ENCODE results near the gene CFAP74. TPM values are rescaled to one million over a fixed set of nuclear protein-coding genes. Genes with fewer than 3 reads are reported as not detected.

Gene CFAP74
- total RNA-seq, 1 experiment from 2014 or later = not detected

GRCh38 chr1:1922956-1923833 is 80.4 kb downstream of the CFAP74 start:
- peaks cover 14% of the 10 kb centered on the region; the same call in 1 of the 2 replicates for H3K4me1 ChIP-seq
- Mint-ChIP-seq H3K9me3 (ENCODE audit: unreplicated experiment) (no peaks in the 10 kb centered on the region), H3K4me3 (ENCODE audit: unreplicated experiment) (no peak overlapping the region), H3K27ac (ENCODE audit: unreplicated experiment) (no peak overlapping the region), H3K36me3 (ENCODE audit: insufficient read depth, unreplicated experiment) (peaks cover 5% of the 10 kb centered on the region), H3K27me3 (ENCODE audit: insufficient read depth, unreplicated experiment) (no peaks in the 10 kb centered on the region), H3K4me1 (ENCODE audit: low read depth, unreplicated experiment) (no peaks in the 10 kb centered on the region)
- intact Hi-C loops (cut with micrococcal nuclease; ENCODE audit: unreplicated experiment) = no loop called here
- no peaks in the 10 kb centered on the region for H3K9me3 ChIP-seq
- H3K36me3 ChIP-seq (ENCODE audit: control insufficient read depth, insufficient read depth, low read length) = no peaks in the 10 kb centered on the region
- ChIA-PET CTCF (interaction anchor here (1.0 kb wide), 2 partner anchors 14 to 123 kb away, joined by 4 read pairs; no protein-coding TSS in a partner anchor), POLR2A (no interaction called here)
- no TSS peak for BruUV-seq (replicated peaks)
- H3K4me3 ChIP-seq (ENCODE audit: low read depth, low read length) = no peak overlapping the region
- TF ChIP-seq, protein P1, sequence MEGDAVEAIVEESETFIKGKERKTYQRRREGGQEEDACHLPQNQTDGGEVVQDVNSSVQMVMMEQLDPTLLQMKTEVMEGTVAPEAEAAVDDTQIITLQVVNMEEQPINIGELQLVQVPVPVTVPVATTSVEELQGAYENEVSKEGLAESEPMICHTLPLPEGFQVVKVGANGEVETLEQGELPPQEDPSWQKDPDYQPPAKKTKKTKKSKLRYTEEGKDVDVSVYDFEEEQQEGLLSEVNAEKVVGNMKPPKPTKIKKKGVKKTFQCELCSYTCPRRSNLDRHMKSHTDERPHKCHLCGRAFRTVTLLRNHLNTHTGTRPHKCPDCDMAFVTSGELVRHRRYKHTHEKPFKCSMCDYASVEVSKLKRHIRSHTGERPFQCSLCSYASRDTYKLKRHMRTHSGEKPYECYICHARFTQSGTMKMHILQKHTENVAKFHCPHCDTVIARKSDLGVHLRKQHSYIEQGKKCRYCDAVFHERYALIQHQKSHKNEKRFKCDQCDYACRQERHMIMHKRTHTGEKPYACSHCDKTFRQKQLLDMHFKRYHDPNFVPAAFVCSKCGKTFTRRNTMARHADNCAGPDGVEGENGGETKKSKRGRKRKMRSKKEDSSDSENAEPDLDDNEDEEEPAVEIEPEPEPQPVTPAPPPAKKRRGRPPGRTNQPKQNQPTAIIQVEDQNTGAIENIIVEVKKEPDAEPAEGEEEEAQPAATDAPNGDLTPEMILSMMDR (IDR thresholded peaks at IDR 0.05; ENCODE audit: insufficient read depth in 1 of 2, low read depth in 1 of 2, low read length in 1 of 2, severe bottlenecking in 1 of 2, unreplicated experiment in 1 of 2) = no peak
- H3K27me3 ChIP-seq (replicated peaks; ENCODE audit: control insufficient read depth, insufficient read depth, low read length) = no peaks in the 10 kb centered on the region
- DNase-seq = peak; percentile 49 to 75

DNA sequence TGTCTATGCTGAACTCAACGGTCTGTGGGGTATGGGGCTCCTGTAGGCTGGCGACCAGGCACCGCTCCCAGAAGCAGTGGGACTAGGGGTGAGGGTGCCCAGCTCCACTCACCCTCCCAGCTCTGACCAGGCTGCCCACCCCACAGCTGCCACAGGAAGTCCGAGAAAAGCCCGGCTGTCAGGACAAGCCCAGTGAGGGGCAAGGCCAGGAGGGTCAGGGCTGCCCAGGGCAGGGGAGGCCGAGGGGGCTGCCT is 81.0 kb downstream of the CFAP74 start:
- Mint-ChIP-seq H3K4me1 (ENCODE audit: low read depth, unreplicated experiment) (no peaks in the 10 kb centered on the region), H3K36me3 (ENCODE audit: insufficient read depth, unreplicated experiment) (peaks cover 5% of the 10 kb centered on the region), H3K4me3 (ENCODE audit: unreplicated experiment) (no peak overlapping the region), H3K27me3 (ENCODE audit: insufficient read depth, unreplicated experiment) (no peaks in the 10 kb centered on the region), H3K9me3 (ENCODE audit: unreplicated experiment) (no peaks in the 10 kb centered on the region), H3K27ac (ENCODE audit: unreplicated experiment) (no peak overlapping the region)
- intact Hi-C loops (cut with micrococcal nuclease; ENCODE audit: unreplicated experiment) = no loop called here
- no peak for DNase-seq
- ChIA-PET POLR2A (no interaction called here), CTCF (interaction anchor here (1.0 kb wide), 2 partner anchors 14 to 123 kb away, joined by 4 read pairs; no protein-coding TSS in a partner anchor)
- H3K27me3 ChIP-seq (replicated peaks; ENCODE audit: control insufficient read depth, insufficient read depth, low read length) = no peaks in the 10 kb centered on the region
- H3K9me3 ChIP-seq = no peaks in the 10 kb centered on the region
- H3K4me3 ChIP-seq (ENCODE audit: low read depth, low read length) = no peak overlapping the region
- TF ChIP-seq, protein P1 (IDR thresholded peaks at IDR 0.05; ENCODE audit: insufficient read depth in 1 of 2, low read depth in 1 of 2, low read length in 1 of 2, severe bottlenecking in 1 of 2, unreplicated experiment in 1 of 2) = no peak
- H3K4me1 ChIP-seq = peaks cover 20% of the 10 kb centered on the region; the same call in 1 of the 2 replicates
- BruUV-seq (replicated peaks) = no TSS peak
- H3K36me3 ChIP-seq (ENCODE audit: control insufficient read depth, insufficient read depth, low read length) = no peaks in the 10 kb centered on the region

DNA sequence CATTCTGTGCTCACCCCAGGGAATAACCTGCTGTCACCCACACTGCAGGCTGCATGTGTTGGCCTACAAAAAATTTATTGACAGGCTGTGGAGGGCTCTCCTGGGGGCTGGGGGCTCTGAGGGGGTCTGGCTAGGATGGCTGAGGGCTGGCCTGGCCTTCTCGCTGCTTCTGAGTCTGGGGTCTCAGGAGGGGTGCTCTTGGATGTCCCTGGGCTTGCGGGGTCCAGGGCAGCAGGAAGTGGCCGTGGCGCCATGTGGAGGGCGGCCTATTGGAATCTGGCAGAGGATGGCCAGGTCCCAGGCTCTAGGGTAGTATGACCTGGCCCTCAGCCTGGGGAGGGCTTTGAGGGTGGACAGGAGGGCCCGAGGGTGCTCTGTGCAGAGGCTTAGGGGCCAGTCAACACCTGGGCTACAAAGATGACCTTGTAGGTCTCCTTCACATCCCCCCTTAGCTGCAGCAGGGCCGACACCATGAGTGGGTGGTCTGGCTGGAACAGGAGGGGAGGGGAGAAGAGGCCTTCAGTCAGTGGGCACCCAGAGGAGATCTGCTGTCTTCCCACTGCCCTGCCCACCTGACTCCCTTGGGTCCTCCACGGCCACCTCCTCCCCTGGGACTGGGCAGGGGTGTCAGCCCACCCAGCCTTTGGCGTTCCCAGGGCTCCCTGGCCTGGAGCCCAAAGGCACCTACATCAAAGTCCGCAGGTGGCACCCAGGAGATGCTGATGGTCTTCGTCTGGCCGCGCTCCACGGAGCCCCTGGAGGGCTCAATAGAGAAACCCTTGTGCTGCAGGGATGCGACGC is 81.5 kb downstream of the CFAP74 start:
- intact Hi-C loops (cut with micrococcal nuclease; ENCODE audit: unreplicated experiment) = no loop called here
- Mint-ChIP-seq H3K27me3 (ENCODE audit: insufficient read depth, unreplicated experiment) (no peaks in the 10 kb centered on the region), H3K27ac (ENCODE audit: unreplicated experiment) (no peak overlapping the region), H3K4me1 (ENCODE audit: low read depth, unreplicated experiment) (no peaks in the 10 kb centered on the region), H3K36me3 (ENCODE audit: insufficient read depth, unreplicated experiment) (peaks cover 5% of the 10 kb centered on the region), H3K4me3 (ENCODE audit: unreplicated experiment) (no peak overlapping the region), H3K9me3 (ENCODE audit: unreplicated experiment) (no peaks in the 10 kb centered on the region)
- BruUV-seq (replicated peaks) = no TSS peak
- TF ChIP-seq, protein P1 (IDR thresholded peaks at IDR 0.05; ENCODE audit: insufficient read depth in 1 of 2, low read depth in 1 of 2, low read length in 1 of 2, severe bottlenecking in 1 of 2, unreplicated experiment in 1 of 2) = no peak
- DNase-seq = no peak
- Histone ChIP-seq H3K4me3 (ENCODE audit: low read depth, low read length) (no peak overlapping the region), H3K4me1 (peaks cover 20% of the 10 kb centered on the region; the same call in 1 of the 2 replicates), H3K9me3 (no peaks in the 10 kb centered on the region), H3K36me3 (ENCODE audit: control insufficient read depth, insufficient read depth, low read length) (no peaks in the 10 kb centered on the region), H3K27me3 (replicated peaks; ENCODE audit: control insufficient read depth, insufficient read depth, low read length) (no peaks in the 10 kb centered on the region)
- ChIA-PET POLR2A (interaction anchor here (0.6 kb wide), 1 partner anchor 13 kb away, joined by 5 read pairs; no protein-coding TSS in a partner anchor), CTCF (interaction anchor here (1.0 kb wide), 1 partner anchor 13 kb away, joined by 4 read pairs; no protein-coding TSS in a partner anchor)

Data from Caco-2 (cell line).